ENCODE results near the gene TNFRSF6B.

DNA sequence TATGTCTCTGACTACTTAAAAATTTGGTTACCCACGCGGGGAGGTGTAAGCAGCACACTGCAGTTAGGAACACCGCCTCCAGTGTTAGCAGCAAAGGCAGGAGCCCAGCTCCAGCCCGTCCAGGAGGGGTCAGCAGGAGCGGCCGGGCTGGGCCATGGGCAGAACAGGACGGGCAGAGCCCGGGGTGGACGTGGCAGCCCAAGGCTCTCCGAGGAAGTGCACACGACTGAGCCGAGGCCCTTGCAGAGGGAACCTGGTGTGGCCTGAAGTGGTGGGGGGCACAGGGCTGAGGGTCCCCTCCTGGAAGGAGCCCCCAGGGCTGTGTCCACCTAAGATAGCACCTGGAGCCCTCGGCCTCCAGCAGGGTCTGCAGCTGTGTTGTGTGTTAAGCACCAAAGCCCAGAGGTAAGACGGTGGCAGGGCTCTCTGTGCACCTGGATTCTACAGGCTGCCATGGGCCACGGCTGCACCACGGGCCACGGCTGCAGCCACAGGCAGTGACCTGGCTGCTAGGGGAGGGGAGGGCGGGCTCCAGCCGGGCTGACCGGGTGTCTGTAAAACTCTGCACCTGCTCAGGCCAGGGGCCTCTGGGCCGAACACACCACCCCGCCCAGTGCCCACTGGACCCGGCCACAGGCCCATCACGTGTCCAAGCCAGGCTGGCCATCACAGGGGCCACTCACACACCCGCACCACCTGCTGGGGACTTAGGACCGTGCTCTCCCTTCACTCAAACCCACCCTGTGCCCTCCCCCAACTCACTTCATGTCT lies 49.7 kb downstream of the TNFRSF6B start:
- no peak for TF ChIP-seq TCF12 (IDR thresholded peaks at IDR 0.05)
- TF ChIP-seq, protein P1, sequence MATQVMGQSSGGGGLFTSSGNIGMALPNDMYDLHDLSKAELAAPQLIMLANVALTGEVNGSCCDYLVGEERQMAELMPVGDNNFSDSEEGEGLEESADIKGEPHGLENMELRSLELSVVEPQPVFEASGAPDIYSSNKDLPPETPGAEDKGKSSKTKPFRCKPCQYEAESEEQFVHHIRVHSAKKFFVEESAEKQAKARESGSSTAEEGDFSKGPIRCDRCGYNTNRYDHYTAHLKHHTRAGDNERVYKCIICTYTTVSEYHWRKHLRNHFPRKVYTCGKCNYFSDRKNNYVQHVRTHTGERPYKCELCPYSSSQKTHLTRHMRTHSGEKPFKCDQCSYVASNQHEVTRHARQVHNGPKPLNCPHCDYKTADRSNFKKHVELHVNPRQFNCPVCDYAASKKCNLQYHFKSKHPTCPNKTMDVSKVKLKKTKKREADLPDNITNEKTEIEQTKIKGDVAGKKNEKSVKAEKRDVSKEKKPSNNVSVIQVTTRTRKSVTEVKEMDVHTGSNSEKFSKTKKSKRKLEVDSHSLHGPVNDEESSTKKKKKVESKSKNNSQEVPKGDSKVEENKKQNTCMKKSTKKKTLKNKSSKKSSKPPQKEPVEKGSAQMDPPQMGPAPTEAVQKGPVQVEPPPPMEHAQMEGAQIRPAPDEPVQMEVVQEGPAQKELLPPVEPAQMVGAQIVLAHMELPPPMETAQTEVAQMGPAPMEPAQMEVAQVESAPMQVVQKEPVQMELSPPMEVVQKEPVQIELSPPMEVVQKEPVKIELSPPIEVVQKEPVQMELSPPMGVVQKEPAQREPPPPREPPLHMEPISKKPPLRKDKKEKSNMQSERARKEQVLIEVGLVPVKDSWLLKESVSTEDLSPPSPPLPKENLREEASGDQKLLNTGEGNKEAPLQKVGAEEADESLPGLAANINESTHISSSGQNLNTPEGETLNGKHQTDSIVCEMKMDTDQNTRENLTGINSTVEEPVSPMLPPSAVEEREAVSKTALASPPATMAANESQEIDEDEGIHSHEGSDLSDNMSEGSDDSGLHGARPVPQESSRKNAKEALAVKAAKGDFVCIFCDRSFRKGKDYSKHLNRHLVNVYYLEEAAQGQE (IDR thresholded peaks at IDR 0.05; ENCODE audit: low read depth, low read length): no peak
- TF ChIP-seq POLR2AphosphoS5 (IDR thresholded peaks at IDR 0.05; ENCODE audit: low read depth, low read length): no peak
- TF ChIP-seq, protein P2, sequence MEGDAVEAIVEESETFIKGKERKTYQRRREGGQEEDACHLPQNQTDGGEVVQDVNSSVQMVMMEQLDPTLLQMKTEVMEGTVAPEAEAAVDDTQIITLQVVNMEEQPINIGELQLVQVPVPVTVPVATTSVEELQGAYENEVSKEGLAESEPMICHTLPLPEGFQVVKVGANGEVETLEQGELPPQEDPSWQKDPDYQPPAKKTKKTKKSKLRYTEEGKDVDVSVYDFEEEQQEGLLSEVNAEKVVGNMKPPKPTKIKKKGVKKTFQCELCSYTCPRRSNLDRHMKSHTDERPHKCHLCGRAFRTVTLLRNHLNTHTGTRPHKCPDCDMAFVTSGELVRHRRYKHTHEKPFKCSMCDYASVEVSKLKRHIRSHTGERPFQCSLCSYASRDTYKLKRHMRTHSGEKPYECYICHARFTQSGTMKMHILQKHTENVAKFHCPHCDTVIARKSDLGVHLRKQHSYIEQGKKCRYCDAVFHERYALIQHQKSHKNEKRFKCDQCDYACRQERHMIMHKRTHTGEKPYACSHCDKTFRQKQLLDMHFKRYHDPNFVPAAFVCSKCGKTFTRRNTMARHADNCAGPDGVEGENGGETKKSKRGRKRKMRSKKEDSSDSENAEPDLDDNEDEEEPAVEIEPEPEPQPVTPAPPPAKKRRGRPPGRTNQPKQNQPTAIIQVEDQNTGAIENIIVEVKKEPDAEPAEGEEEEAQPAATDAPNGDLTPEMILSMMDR (IDR thresholded peaks at IDR 0.05): no peak
- no peak for TF ChIP-seq EP300 (IDR thresholded peaks at IDR 0.05; ENCODE audit: borderline replicate concordance in 1 of 2, low read depth in 1 of 2, low read length in 1 of 2)
- TF ChIP-seq, protein P3, sequence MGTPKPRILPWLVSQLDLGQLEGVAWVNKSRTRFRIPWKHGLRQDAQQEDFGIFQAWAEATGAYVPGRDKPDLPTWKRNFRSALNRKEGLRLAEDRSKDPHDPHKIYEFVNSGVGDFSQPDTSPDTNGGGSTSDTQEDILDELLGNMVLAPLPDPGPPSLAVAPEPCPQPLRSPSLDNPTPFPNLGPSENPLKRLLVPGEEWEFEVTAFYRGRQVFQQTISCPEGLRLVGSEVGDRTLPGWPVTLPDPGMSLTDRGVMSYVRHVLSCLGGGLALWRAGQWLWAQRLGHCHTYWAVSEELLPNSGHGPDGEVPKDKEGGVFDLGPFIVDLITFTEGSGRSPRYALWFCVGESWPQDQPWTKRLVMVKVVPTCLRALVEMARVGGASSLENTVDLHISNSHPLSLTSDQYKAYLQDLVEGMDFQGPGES (IDR thresholded peaks at IDR 0.05; ENCODE audit: low read depth, low read length): no peak
- TF ChIP-seq JUND (IDR thresholded peaks at IDR 0.05): no peak
- no peak for TF ChIP-seq SIN3A (IDR thresholded peaks at IDR 0.05; ENCODE audit: borderline replicate concordance, low read depth, low read length)
- TF ChIP-seq, protein P4, sequence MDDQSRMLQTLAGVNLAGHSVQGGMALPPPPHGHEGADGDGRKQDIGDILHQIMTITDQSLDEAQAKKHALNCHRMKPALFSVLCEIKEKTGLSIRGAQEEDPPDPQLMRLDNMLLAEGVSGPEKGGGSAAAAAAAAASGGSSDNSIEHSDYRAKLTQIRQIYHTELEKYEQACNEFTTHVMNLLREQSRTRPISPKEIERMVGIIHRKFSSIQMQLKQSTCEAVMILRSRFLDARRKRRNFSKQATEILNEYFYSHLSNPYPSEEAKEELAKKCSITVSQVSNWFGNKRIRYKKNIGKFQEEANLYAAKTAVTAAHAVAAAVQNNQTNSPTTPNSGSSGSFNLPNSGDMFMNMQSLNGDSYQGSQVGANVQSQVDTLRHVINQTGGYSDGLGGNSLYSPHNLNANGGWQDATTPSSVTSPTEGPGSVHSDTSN (IDR thresholded peaks at IDR 0.05): no peak
- no peak for TF ChIP-seq FOXJ3 (CRISPR knock-in tag; IDR thresholded peaks at IDR 0.05)
- TF ChIP-seq RAD21 (IDR thresholded peaks at IDR 0.05; ENCODE audit: low read length): no peak

Data from SK-N-SH (cell line).